GM19455 (cell line): ENCODE measurements around the gene TMEM100.
A peak's percentile ranks its signal among the peaks of the same experiment; 100 is the strongest.

Experiments used
- ATAC-seq: cut with Tn5 transposase; IDR thresholded peaks from one replicate; pipeline ENCODE4 v1.9.1; 2021; ENCODE audit not compliant: unreplicated experiment

TMEM100 gene

DNA sequence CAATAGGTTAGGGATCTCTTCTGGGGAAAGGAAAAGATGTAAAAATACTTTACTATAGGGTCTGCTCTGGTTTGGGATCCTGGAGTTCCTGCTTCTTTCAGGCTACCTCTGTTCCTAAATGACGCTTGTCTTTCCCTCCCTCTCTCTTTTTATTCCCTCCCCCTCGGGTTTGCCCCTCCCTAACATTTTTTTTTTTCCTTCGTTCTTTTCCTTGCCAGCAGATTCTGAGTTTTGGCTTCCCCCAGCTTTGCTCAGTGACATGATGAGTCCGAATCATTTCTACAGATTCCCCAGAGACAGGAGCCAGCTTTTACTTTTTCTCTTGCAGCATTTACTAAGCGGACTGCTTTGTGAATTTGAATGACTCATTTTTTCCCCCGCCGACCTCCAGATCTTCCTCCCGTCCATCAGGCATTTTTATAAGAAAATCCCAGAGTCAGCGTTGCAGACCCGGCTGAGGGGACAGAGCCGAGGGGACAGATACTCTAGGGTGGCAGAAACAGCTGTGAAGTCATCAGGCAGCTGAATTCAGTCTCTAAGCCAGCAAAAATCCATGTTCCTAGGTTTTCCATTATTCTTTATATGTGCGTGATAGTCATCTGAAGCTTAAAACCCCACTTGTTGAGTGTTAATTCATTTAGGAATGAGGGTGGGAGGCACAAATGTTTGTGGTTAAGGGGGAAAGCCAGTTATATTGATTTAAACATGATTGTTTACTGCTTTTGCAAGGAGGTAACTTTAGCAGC is at the start of gene TMEM100:
TSS of gene TMEM100 (minus strand) at position 123 of the 746 bp plus-strand sequence. CDS start 1,794 bp downstream, outside the sequence.
- no peak for ATAC-seq

- no peak for ATAC-seq
Observed at GRCh38 chr17:55772086-55772485, 49.4 kb upstream of the TMEM100 start.

DNA sequence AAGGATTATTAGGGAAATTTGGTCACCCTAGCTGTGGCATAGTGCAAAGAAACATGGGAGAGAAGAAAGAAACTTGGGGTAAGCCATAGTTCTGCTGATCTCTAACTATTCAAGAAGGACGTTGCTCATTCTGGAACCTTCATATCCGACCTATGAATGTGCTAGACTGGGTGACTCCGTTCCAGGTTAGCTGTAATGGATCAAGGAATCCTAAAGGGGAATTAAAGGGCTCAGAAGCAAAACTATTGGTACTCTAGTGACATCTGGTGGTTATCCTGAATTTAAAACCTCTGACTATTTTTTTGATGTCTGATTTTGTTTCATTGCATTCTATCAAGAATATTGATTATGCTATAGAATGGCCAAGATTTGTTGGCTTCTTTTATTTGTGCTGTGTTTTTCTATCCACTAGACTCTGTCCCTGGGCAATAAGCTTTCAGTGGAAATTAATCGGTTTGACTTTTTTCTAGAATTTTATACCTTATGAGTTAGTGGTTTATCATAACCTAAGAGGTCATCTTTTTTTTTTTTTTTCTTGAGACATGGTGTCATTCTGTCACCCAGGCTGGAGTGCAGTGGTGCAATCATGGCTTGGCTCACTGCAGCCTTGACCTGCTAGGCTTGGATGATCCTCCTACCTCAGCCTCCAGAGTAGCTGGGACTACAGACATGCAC is 47.7 kb upstream of the TMEM100 start:
- ATAC-seq = no peak

DNA sequence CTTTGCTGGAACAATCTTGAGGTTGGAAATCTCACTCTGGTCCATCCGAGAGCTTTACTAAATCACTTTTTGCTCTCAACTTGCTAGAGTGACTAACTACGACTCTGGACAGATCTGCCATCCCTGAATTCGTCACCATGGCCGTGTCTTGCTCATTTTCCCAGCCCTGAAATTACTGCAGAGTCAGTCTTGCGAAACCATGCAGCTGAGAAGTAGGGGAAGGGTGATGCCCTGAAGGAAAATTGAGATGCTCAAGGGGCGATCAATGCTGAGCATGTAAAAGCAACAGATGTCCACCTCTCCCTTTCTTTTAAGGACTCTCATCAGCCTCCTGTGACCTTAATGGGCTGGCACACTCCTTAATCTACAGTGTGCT is 46.9 kb upstream of the TMEM100 start:
- no peak for ATAC-seq

- ATAC-seq = no peak
Observed at GRCh38 chr17:55768936-55769624, 46.4 kb upstream of the TMEM100 start.

DNA sequence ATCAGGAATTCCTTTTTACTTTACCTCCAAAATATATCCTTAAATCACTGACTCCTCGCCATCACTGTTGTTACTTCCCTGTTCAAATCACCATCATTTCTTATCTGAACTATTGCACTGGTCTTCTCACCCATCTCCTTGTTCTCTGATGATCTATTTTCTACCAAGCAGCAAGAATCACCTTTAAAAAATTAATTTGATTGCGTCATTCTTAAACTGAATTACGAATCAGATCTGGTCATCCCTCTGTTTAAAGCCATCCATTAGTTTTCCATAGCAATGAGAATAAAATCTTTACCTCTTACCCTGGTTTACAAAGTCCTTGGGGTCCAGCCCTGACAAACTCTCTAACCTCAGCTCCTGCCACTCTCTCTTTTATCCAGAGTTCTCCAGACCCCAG is 42.8 kb upstream of the TMEM100 start:
- no peak for ATAC-seq

GRCh38 chr17:55764610-55765009 is 41.9 kb upstream of the TMEM100 start:
- ATAC-seq = no peak

GRCh38 chr17:55763856-55764255 is 41.2 kb upstream of the TMEM100 start:
- no peak for ATAC-seq

GRCh38 chr17:55762086-55762858 is 39.6 kb upstream of the TMEM100 start:
- ATAC-seq = no peak

DNA sequence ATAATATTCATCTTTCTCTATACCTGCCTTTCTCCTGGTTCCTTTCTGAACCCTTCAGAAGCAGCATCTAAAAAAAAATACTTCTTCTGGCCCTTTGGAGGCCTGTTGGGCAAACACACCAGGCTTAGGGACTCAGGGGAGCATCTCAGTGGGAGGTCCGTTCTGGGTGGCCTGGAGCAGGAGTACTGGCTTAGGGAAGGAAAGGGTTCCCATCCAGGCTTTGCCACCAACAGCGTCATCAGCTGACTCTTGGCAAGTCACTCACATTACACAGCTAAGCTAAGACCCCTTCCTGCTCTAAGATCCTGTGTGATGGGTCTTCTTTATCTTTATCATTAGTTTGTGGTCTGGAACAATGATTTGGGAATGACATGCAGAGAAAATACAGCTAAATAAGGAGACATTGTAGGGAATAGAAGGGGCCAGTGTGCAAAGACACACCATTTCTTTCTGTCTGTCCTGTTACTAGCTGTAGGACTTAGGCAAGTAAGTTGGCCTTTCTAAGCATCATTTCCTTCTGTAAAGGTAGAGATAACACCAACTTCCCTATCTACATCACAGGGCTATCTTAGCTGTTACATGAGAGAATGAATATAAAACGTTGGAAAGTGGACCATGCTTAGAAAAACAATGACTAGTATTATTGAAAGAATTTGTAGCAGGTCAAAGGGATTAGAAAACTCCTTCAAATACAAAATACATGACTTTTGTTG is 38.1 kb upstream of the TMEM100 start:
- no peak for ATAC-seq

DNA sequence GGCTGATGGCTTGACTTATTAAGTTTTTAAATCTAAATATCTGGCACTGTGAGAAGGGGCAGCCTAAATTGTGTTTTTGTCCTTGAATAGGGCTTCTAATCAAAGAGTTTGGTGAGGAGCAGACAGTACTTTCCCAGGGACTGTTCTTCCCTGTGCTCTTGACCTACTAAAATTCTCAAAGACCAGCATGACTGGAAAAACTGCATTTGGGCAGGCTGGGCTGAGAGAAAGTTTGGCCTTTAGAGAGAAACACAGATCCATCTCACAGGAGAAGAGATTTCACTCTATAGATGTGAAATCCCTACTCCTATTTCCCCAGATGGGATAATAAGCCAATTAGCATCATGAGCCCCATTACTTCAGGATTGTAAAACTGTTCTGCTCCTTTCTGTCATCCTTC is 35.5 kb upstream of the TMEM100 start:
- no peak for ATAC-seq

DNA sequence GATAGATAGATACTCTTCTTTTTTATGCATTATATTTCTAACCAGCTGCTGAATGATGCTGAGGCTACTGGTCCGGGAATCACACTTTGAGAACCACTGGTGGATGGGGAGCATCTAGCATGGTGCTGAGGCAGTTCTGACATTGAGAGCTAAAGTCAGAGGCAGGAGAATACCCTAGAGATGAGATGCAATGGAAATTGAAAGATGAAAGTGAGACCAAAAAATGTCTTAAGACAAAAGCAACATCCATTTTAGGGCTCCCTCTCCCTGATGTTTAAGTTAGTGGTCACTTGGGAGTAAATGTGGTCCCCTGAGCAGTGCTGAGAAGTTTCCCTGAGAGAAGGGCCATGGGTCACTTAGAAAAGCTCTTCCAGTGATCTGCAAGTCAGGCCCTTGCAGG is 35.0 kb upstream of the TMEM100 start:
- no peak for ATAC-seq

DNA sequence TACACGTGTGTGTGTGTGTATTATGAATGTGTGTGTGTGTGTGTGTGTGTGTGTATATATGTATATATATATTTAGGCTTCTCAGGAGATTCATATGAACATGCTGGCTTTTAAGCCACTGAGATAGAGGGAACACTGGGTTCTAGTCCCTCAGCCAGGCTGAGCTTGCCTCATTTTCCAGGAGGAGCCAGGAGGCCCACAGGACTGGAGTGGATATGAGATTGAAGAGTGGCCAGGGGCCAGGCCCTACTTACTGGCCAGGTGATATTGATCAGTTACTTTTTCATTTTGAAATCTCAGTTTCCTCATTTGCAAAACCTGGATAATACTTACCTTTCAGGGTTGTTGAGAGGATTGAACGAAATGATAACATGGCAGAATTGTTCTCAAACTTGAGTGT is 34.0 kb upstream of the TMEM100 start:
- no peak for ATAC-seq

DNA sequence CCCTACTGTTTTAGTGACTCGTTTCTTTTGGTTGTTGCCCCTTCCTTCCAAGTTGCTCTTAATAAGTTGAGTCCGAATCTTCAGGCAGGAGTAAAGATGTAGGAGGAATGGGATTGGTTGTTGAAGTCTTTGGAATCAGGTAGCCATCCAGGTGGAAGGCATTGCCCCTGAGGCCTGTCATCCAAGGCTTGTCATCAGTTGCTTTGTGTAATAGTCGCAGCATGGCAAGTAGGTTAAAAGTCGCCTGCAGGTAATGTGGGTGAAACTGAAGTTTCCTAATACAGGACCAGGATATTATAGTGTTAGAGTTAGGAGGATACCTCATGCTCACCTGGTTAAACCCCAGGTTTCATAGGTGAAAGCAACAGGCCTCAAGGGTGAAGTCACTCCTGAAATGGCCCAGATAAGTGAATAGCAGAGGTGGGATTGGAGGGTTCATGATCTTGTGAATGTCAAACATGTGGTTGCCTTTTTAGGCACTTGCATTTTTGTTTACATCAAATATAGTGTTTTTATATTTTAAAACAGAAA is 29.1 kb upstream of the TMEM100 start:
- ATAC-seq = no peak

DNA sequence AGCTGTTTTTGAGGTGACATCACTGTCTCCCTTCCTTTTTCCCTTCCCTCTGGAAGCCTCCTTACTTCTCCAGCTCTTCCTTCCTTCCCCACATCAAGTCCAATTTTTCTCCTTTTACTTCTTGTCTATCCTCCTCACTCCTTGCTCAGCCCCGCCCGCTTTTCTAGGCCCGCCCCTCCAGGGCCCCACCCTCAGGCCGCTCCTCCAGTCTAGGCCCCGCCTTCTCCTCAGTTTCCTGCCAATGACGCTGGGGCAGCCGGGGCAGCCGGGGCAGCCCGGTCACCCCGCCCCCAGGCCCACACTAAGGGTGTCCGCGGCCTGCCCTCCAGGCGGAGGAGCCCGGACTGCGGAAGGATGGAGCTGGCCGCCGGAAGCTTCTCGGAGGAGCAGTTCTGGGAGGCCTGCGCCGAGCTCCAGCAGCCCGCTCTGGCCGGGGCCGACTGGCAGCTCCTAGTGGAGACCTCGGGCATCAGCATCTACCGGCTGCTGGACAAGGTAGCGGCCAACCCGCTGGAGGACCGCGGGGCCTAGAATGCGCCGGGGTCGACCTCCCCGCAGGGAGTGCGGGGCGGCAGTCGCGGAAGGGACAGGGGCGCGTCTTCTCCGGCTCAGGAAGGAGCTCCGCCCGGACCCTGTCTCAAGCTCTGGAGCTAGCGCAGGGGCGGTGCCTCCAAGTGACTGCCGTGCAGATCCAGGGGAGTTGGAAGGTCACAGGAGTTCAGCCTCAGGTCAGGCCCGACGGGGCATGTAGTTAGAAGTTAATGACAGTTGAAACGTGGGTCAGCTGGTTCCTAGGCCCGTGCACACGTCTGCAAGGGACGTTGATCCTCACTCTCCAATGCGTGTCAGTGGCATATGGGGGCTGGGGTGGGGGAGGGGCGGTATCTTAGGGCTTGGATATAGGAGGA is 28.3 kb upstream of the TMEM100 start, which contains the start of gene PCTP:
TSS of gene PCTP (plus strand) at position 302 of the 908 bp plus-strand sequence. CDS start at position 355, 53 bp downstream.
- peak; percentile 99 for ATAC-seq

DNA sequence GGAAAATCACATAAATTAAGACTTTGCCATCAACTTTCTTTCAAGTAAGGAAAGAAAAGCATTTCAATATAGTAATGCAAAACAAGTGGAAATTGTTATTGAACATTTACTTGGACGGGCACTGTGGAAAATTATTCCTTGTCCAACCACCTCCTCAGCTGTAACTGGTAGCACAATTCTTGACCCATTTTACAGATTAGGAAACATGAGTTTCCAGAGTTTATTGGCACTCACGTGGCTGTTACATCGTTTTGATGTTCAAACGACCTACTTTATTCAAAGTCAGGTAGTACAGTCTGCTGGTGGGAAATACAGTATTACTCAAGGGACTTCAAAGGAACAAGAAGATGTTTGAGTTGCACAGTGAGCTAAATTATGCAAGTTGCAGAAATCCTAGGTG is 27.3 kb upstream of the TMEM100 start:
- ATAC-seq = no peak

- ATAC-seq = no peak
Observed at GRCh38 chr17:55748841-55749240, 26.2 kb upstream of the TMEM100 start.

DNA sequence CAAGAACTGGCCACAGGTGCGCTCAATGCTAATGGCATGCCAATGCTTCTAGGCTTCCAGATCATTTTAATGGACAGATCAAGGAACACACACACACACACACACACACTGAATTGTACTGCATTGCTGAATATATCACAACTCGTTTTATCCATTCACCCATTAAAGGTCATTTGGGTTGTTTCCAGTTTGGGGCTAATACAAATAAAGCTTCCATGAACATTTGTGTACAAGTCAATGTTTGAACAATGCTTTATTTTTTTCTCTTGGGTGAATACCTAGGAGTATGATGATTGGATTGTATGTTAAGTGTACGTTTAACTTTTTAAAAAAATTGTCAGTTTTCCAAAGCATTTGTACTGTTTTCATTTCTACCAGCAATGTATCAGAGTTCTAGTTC is 24.5 kb upstream of the TMEM100 start:
- no peak for ATAC-seq

- ATAC-seq = no peak
Observed at GRCh38 chr17:55746466-55746865, 23.8 kb upstream of the TMEM100 start.
